HL-60/S4 (cell line): ENCODE measurements around the gene GYG1.

Experiments
- in situ Hi-C: fragments of 300-500 bp; cut with MboI; formaldehyde crosslinking; loops from 2 replicates; pipeline ENCODE4 v1.14.3; 2022; ENCODE audit warnings: low sequenced_read_pairs

Gene GYG1

GRCh38 chr3:148991219-148992026 is at the start of gene GYG1:
Gene GYG1 (plus strand): TSS chr3:148991540. CDS start chr3:148991641, 101 bp downstream.
- in situ Hi-C loops = no loop called here

GRCh38 chr3:148943506-148944205 is 47.7 kb upstream of the GYG1 start:
- in situ Hi-C loops = loop anchor here (25.0 kb wide), 1 partner anchor 206 kb away; no protein-coding TSS in a partner anchor

- in situ Hi-C loops = loop anchor here (25.0 kb wide), 1 partner anchor 208 kb away; no protein-coding TSS in a partner anchor
These were observed 46.2 kb upstream of the GYG1 start for GRCh38 chr3:148945116-148945515.

- in situ Hi-C loops = loop anchor here (25.0 kb wide), 1 partner anchor 212 kb away; no protein-coding TSS in a partner anchor
These were observed 42.3 kb upstream of the GYG1 start for GRCh38 chr3:148948913-148949657.

- in situ Hi-C loops = loop anchor here (10.0 to 25.0 kb wide), 3 partner anchors 161 to 536 kb away; no protein-coding TSS in a partner anchor
These were observed 40.5 kb upstream of the GYG1 start for GRCh38 chr3:148950806-148951205.

GRCh38 chr3:148951599-148952361 is 39.6 kb upstream of the GYG1 start:
- in situ Hi-C loops = loop anchor here (10.0 to 25.0 kb wide), 3 partner anchors 161 to 536 kb away; no protein-coding TSS in a partner anchor

- in situ Hi-C loops = loop anchor here (10.0 to 25.0 kb wide), 3 partner anchors 159 to 534 kb away; no protein-coding TSS in a partner anchor
These were observed 38.2 kb upstream of the GYG1 start for GRCh38 chr3:148953094-148953493.

GRCh38 chr3:148954981-148955380 is 36.4 kb upstream of the GYG1 start:
- in situ Hi-C loops = loop anchor here (10.0 to 25.0 kb wide), 3 partner anchors 157 to 532 kb away; no protein-coding TSS in a partner anchor

GRCh38 chr3:148955544-148956346 is 35.6 kb upstream of the GYG1 start:
- in situ Hi-C loops = loop anchor here (10.0 to 25.0 kb wide), 3 partner anchors 157 to 532 kb away; no protein-coding TSS in a partner anchor

- in situ Hi-C loops = loop anchor here (10.0 to 25.0 kb wide), 3 partner anchors 155 to 530 kb away; no protein-coding TSS in a partner anchor
These were observed 33.8 kb upstream of the GYG1 start for GRCh38 chr3:148957586-148957985.

- in situ Hi-C loops = loop anchor here (10.0 to 25.0 kb wide), 3 partner anchors 154 to 529 kb away; no protein-coding TSS in a partner anchor
These were observed 32.6 kb upstream of the GYG1 start for GRCh38 chr3:148958696-148959095.

- in situ Hi-C loops = loop anchor here (25.0 kb wide), 2 partner anchors 150 to 525 kb away; no protein-coding TSS in a partner anchor
These were observed 28.8 kb upstream of the GYG1 start for GRCh38 chr3:148962513-148962912.

- in situ Hi-C loops = loop anchor here (25.0 kb wide), 2 partner anchors 147 to 522 kb away; no protein-coding TSS in a partner anchor
These were observed 26.5 kb upstream of the GYG1 start for GRCh38 chr3:148964809-148965208.

GRCh38 chr3:148968321-148968720 is 23.0 kb upstream of the GYG1 start:
- in situ Hi-C loops = loop anchor here (25.0 kb wide), 2 partner anchors 144 to 519 kb away; no protein-coding TSS in a partner anchor

GRCh38 chr3:148970271-148970670 is 21.1 kb upstream of the GYG1 start:
- in situ Hi-C loops = loop anchor here (25.0 kb wide), 2 partner anchors 142 to 517 kb away; no protein-coding TSS in a partner anchor

- in situ Hi-C loops = loop anchor here (25.0 kb wide), 2 partner anchors 141 to 516 kb away; no protein-coding TSS in a partner anchor
These were observed 19.8 kb upstream of the GYG1 start for GRCh38 chr3:148971401-148972163.

- in situ Hi-C loops = loop anchor here (25.0 kb wide), 2 partner anchors 138 to 513 kb away; no protein-coding TSS in a partner anchor
These were observed 16.6 kb upstream of the GYG1 start for GRCh38 chr3:148974726-148975125.

GRCh38 chr3:148975248-148975647 is 16.1 kb upstream of the GYG1 start:
- in situ Hi-C loops = no loop called here
